OCI-LY1 (cell line): Measurements from ENCODE around the gene MEA1.

Experiments
- H2AFZ ChIP-seq: fragments of 200-600 bp; sonication (generic), shearing (Covaris generic); 2 replicates; pipeline ENCODE4 v1.6.0; 2014; ENCODE audit warnings: antibody characterized with exemption, mild to moderate bottlenecking, low read length
- H3F3A ChIP-seq: fragments of 200-600 bp; sonication (generic), shearing (Covaris generic); 2 replicates; pipeline ENCODE4 v1.6.0; 2014; ENCODE audit warnings: mild to moderate bottlenecking, antibody characterized with exemption, low read length, moderate library complexity; ENCODE audit not compliant: insufficient read depth
- H3K27ac ChIP-seq: fragments of 200-600 bp; sonication (generic); 2 replicates; pipeline ENCODE4 v1.5.1; 2014; ENCODE audit warnings: low read length, mixed run types, mild to moderate bottlenecking, low read depth; ENCODE audit not compliant: poor library complexity, severe bottlenecking
- H3K27me3 ChIP-seq: fragments of 200-600 bp; sonication (generic); 2 replicates; pipeline ENCODE4 v1.6.0; 2014; ENCODE audit warnings: antibody characterized with exemption, mild to moderate bottlenecking, low read length, moderate library complexity; ENCODE audit not compliant: insufficient read depth
- H3K36me3 ChIP-seq: fragments of 200-600 bp; sonication (generic); 2 replicates; pipeline ENCODE4 v1.6.1; 2014; ENCODE audit warnings: mild to moderate bottlenecking, antibody characterized with exemption, low read length, moderate library complexity, mixed read lengths; ENCODE audit not compliant: insufficient read depth
- H3K4me1 ChIP-seq: fragments of 200-600 bp; sonication (generic); 2 replicates; pipeline ENCODE4 v1.5.1; 2014; ENCODE audit warnings: mild to moderate bottlenecking, low read length, moderate library complexity; ENCODE audit not compliant: insufficient read depth, severe bottlenecking
- H3K4me2 ChIP-seq: fragments of 200-600 bp; sonication (generic), shearing (Covaris generic); 2 replicates; pipeline ENCODE4 v1.6.1; 2014; ENCODE audit warnings: low read length
- H3K4me3 ChIP-seq: fragments of 200-600 bp; sonication (generic); 2 replicates; pipeline ENCODE4 v1.5.1; 2014; ENCODE audit warnings: low read length, low read depth, mild to moderate bottlenecking, mixed read lengths; ENCODE audit not compliant: poor library complexity, severe bottlenecking
- H3K79me2 ChIP-seq: fragments of 200-600 bp; shearing (Covaris generic); 2 replicates; pipeline ENCODE4 v1.6.1; 2016; ENCODE audit warnings: mixed run types, low read length, mixed read lengths; ENCODE audit not compliant: insufficient read depth
- H3K9ac ChIP-seq: fragments of 200-600 bp; sonication (generic), shearing (Covaris generic); 2 replicates; pipeline ENCODE4 v1.6.1; 2014; ENCODE audit warnings: mild to moderate bottlenecking, low read length, mixed read lengths
- H3K9me2 ChIP-seq: fragments of 200-600 bp; sonication (generic), shearing (Covaris generic); 2 replicates; pipeline ENCODE4 v1.6.1; 2014; ENCODE audit warnings: low read depth, mild to moderate bottlenecking, low read length, mixed read lengths
- H3K9me3 ChIP-seq: fragments of 200-600 bp; shearing (Covaris generic); 2 replicates; pipeline ENCODE4 v1.6.1; 2014; ENCODE audit warnings: low read length, mixed read lengths
- H4K20me1 ChIP-seq: fragments of 200-600 bp; sonication (generic), shearing (Covaris generic); 2 replicates; pipeline ENCODE4 v1.6.0; 2016; ENCODE audit warnings: mild to moderate bottlenecking, low read length; ENCODE audit not compliant: insufficient read depth
- EZH2 ChIP-seq: fragments of 200-600 bp; sonication (generic), shearing (Covaris generic); IDR thresholded peaks from 2 replicates; pipeline ENCODE4 v1.8.0; 2017; ENCODE audit warnings: borderline replicate concordance, mixed run types, mild to moderate bottlenecking, antibody characterized with exemption, low read length, moderate library complexity, mixed read lengths
- TF ChIP-seq, protein P1 (sequence below): fragments of 200-600 bp; sonication (generic), shearing (Covaris generic); IDR thresholded peaks from 2 replicates; pipeline ENCODE4 v1.5.1; 2017; ENCODE audit warnings: mild to moderate bottlenecking, antibody characterized with exemption, low read length, moderate library complexity, mixed read lengths

MEA1 gene

DNA sequence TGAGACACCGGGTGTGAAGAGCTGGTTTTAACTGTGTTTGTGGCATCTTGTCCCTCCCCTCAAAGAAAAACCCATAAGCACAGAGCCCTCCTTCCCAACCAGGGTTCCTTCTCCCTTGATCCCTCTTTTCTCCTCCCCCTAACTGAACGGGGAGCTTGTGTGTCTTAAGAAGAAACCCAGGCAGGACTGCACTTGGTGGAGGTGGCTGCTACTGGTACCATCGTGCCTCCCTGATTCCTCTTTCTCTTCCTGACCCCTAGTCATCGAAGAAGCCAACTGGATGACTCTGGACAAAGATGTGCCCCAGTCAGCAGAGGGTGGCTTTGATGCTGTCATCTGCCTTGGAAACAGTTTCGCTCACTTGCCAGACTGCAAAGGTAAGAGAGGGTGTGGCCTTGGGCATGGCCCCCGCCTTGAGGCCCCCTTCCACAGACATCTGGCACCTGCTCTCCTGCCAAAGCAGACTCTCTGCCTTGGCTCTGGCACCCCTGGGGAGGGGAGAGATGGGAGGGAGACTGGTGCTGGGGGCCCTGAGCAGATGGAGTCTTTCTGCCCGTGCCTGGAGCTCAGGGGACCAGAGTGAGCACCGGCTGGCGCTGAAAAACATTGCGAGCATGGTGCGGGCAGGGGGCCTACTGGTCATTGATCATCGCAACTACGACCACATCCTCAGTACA is 51.1 kb downstream of the MEA1 start:
- H3K9ac ChIP-seq: no peak overlapping the region
- peaks cover 9% of the 10 kb centered on the region for H3K4me1 ChIP-seq
- no peaks in the 10 kb centered on the region for H3K9me2 ChIP-seq
- H3K4me2 ChIP-seq: no peak overlapping the region
- H3F3A ChIP-seq: no peaks in the 10 kb centered on the region
- H3K4me3 ChIP-seq: no peak overlapping the region
- H2AFZ ChIP-seq: no peak overlapping the region
- H3K27ac ChIP-seq: no peak overlapping the region
- no peaks in the 10 kb centered on the region for H4K20me1 ChIP-seq
- H3K79me2 ChIP-seq: no peaks in the 10 kb centered on the region
- H3K27me3 ChIP-seq: no peaks in the 10 kb centered on the region
- H3K36me3 ChIP-seq: peaks cover 21% of the 10 kb centered on the region; the same call in 1 of the 2 replicates
- TF ChIP-seq EZH2: no peak
- TF ChIP-seq, protein P1, sequence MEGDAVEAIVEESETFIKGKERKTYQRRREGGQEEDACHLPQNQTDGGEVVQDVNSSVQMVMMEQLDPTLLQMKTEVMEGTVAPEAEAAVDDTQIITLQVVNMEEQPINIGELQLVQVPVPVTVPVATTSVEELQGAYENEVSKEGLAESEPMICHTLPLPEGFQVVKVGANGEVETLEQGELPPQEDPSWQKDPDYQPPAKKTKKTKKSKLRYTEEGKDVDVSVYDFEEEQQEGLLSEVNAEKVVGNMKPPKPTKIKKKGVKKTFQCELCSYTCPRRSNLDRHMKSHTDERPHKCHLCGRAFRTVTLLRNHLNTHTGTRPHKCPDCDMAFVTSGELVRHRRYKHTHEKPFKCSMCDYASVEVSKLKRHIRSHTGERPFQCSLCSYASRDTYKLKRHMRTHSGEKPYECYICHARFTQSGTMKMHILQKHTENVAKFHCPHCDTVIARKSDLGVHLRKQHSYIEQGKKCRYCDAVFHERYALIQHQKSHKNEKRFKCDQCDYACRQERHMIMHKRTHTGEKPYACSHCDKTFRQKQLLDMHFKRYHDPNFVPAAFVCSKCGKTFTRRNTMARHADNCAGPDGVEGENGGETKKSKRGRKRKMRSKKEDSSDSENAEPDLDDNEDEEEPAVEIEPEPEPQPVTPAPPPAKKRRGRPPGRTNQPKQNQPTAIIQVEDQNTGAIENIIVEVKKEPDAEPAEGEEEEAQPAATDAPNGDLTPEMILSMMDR: no peak
- no peaks in the 10 kb centered on the region for H3K9me3 ChIP-seq

DNA sequence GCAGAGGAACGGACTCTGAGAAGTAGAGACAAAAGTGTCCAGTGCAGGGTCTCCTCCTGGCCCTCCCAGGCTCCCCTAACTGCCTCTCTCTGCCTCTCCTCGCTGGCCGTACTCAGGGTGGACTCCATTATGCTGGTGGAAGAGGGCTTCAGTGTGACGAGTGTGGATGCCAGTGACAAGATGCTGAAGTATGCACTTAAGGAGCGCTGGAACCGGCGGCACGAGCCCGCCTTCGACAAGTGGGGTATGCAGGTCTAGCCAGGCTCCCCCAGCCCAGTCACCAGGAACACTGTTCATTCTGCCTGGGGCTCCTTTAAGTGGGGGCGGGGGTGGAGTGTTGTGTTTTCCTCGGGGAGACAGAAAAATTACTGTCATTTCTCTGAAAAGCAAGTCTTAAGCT is 51.6 kb downstream of the MEA1 start:
- Histone ChIP-seq H3K9me2 (no peaks in the 10 kb centered on the region), H3K27ac (no peak overlapping the region), H3K9ac (no peak overlapping the region), H3K79me2 (no peaks in the 10 kb centered on the region), H2AFZ (no peak overlapping the region), H3F3A (no peaks in the 10 kb centered on the region), H3K4me2 (no peak overlapping the region), H3K4me1 (peaks cover 9% of the 10 kb centered on the region), H3K4me3 (no peak overlapping the region), H3K36me3 (peaks cover 21% of the 10 kb centered on the region; the same call in 1 of the 2 replicates), H3K27me3 (no peaks in the 10 kb centered on the region), H4K20me1 (no peaks in the 10 kb centered on the region), H3K9me3 (no peaks in the 10 kb centered on the region)
- TF ChIP-seq EZH2: no peak
- TF ChIP-seq, protein P1: no peak
